Natural killer cell (primary cell): Measurements from ENCODE around the gene TSPO2. TPM values are rescaled to one million over a fixed set of nuclear protein-coding genes. Genes with fewer than 3 reads are reported as not detected.

Source experiments
- ATAC-seq, 3 donors: fragments of 150-1000 bp in 2 of 3; fragments of 200-7000 bp in 1 of 3; cut with Tn5 transposase; 1 replicate in 1 of 3; 2 replicates in 2 of 3; pipeline ENCODE4 v1.10.0; 2021; ENCODE audit warnings: mild to moderate bottlenecking in 2 of 3, moderate library complexity in 2 of 3
- DNase-seq, 2 donors: peaks; one replicate each; pipeline versions ENCODE4 v3.0.0 to v3.0.0-alpha.2; 2013 to 2021; ENCODE audit warnings: mixed read lengths in 1 of 2
- H3K27ac ChIP-seq: one replicate; pipeline ENCODE4 v1.5.1; 2013; ENCODE audit warnings: mild to moderate bottlenecking, low read length
- H3K27me3 ChIP-seq: one replicate; pipeline ENCODE4 v1.6.1; 2013; ENCODE audit warnings: low read length; ENCODE audit not compliant: control insufficient read depth, insufficient read depth
- H3K36me3 ChIP-seq: one replicate; pipeline ENCODE4 v1.6.1; 2013; ENCODE audit warnings: low read length; ENCODE audit not compliant: control insufficient read depth, insufficient read depth
- H3K4me1 ChIP-seq: one replicate; pipeline ENCODE4 v1.6.1; 2013; ENCODE audit warnings: low read length; ENCODE audit not compliant: control insufficient read depth, insufficient read depth
- H3K4me3 ChIP-seq: one replicate; pipeline ENCODE4 v1.5.1; 2013; ENCODE audit warnings: low read length
- H3K9me3 ChIP-seq: one replicate; pipeline ENCODE4 v1.6.1; 2013; ENCODE audit warnings: low read length; ENCODE audit not compliant: control insufficient read depth, insufficient read depth
- H3K27ac Mint-ChIP-seq, 2 donors: one replicate each; pipeline ENCODE4 v1.8.0; 2022; ENCODE audit warnings: mild to moderate bottlenecking in 2 of 2, mixed read lengths in 2 of 2, moderate library complexity in 1 of 2
- H3K27me3 Mint-ChIP-seq, 2 donors: one replicate each; pipeline ENCODE4 v1.8.0; 2022; ENCODE audit warnings: low read depth in 2 of 2, mixed read lengths in 2 of 2
- H3K36me3 Mint-ChIP-seq: one replicate; pipeline ENCODE4 v1.8.0; 2022; ENCODE audit warnings: mixed read lengths
- H3K4me1 Mint-ChIP-seq, 2 donors: one replicate each; pipeline ENCODE4 v1.8.0; 2022; ENCODE audit warnings: mixed read lengths in 2 of 2
- H3K4me3 Mint-ChIP-seq: one replicate; pipeline ENCODE4 v1.8.0; 2022; ENCODE audit warnings: mild to moderate bottlenecking, moderate library complexity, mixed read lengths
- H3K9me3 Mint-ChIP-seq, 2 donors: one replicate each; pipeline ENCODE4 v1.8.0; 2022; ENCODE audit warnings: mixed read lengths in 2 of 2
- CTCF ChIP-seq: fragments of 200-600 bp; IDR thresholded peaks from one replicate; pipeline ENCODE4 v1.8.0; 2022; ENCODE audit warnings: antibody characterized with exemption
- WGBS: methylation state at CpG from one replicate; pipeline ENCODE4 v1.1.7; 2013; ENCODE audit warnings: missing lambda C conversion rate; ENCODE audit not compliant: insufficient coverage; 5-methylcytosine and 5-hydroxymethylcytosine counted together
- intact Hi-C: fragments of 100-400 bp; cut with micrococcal nuclease; formaldehyde crosslinking; loops from one replicate; pipeline ENCODE4 v1.14.2; 2022
- total RNA-seq, 4 donors: library from RNA; stranded (reverse); fragments of 120-200 nt in 1 of 4; gene quantifications; one replicate each; pipeline versions ENCODE4 v1.2.3 to v1.2.4, GENCODE V29; 2013 to 2022

The TSPO2 gene
- total RNA-seq, 3 donors from 2014 or later (not counting 1 experiment from before 2014, with no cell fraction given), result not detected

GRCh38 chr6:41059556-41059955, 17.3 kb downstream of the TSPO2 start:
- H3K27me3 Mint-ChIP-seq, result no peaks in the 10 kb centered on the region
- H3K27ac Mint-ChIP-seq, result no peak overlapping the region
- no peak for ATAC-seq
- no peaks in the 10 kb centered on the region for H3K9me3 ChIP-seq
- DNase-seq, result no peak
- peaks cover 26% of the 10 kb centered on the region for H3K36me3 ChIP-seq
- H3K36me3 Mint-ChIP-seq, result no peaks in the 10 kb centered on the region
- H3K27ac ChIP-seq, result no peak overlapping the region
- H3K9me3 Mint-ChIP-seq, result no peaks in the 10 kb centered on the region
- H3K4me1 ChIP-seq, result peaks cover 8% of the 10 kb centered on the region
- TF ChIP-seq CTCF, result no peak
- no peak overlapping the region for H3K4me3 Mint-ChIP-seq
- intact Hi-C loops, result no loop called here
- peaks cover 12 to 22% of the 10 kb centered on the region in 2 donors for H3K4me1 Mint-ChIP-seq
- 100% methylated on average over 1 of the region's 1 CpG for WGBS
- H3K27me3 ChIP-seq, result no peaks in the 10 kb centered on the region
- H3K4me3 ChIP-seq, result no peak overlapping the region

- peaks cover 8% of the 10 kb centered on the region for H3K4me1 ChIP-seq
- no peak overlapping the region for H3K4me3 Mint-ChIP-seq
- 95% methylated on average over 13 of the region's 13 CpGs for WGBS
- TF ChIP-seq CTCF, result no peak
- no peaks in the 10 kb centered on the region for H3K9me3 Mint-ChIP-seq
- intact Hi-C loops, result no loop called here
- no peak overlapping the region for H3K4me3 ChIP-seq
- H3K9me3 ChIP-seq, result no peaks in the 10 kb centered on the region
- H3K36me3 ChIP-seq, result peaks cover 37% of the 10 kb centered on the region
- no peak overlapping the region for H3K27ac Mint-ChIP-seq
- H3K27me3 Mint-ChIP-seq, result no peaks in the 10 kb centered on the region
- DNase-seq (no peak), ATAC-seq (no peak)
- H3K27ac ChIP-seq, result no peak overlapping the region
- H3K27me3 ChIP-seq, result no peaks in the 10 kb centered on the region
- H3K36me3 Mint-ChIP-seq, result no peaks in the 10 kb centered on the region
- peaks cover 12 to 22% of the 10 kb centered on the region in 2 donors for H3K4me1 Mint-ChIP-seq
Measured at GRCh38 chr6:41061196-41061726, 19.0 kb downstream of the TSPO2 start.

GRCh38 chr6:41062056-41062455, 19.8 kb downstream of the TSPO2 start:
- no peak overlapping the region for H3K27ac ChIP-seq
- no peaks in the 10 kb centered on the region for H3K27me3 ChIP-seq
- H3K4me1 ChIP-seq, result peaks cover 8% of the 10 kb centered on the region
- no peaks in the 10 kb centered on the region for H3K9me3 Mint-ChIP-seq
- no peak for TF ChIP-seq CTCF
- ATAC-seq (no peak), DNase-seq (no peak)
- intact Hi-C loops, result no loop called here
- H3K9me3 ChIP-seq, result no peaks in the 10 kb centered on the region
- peaks cover 18 to 28% of the 10 kb centered on the region in 2 donors for H3K4me1 Mint-ChIP-seq
- 92% methylated on average over 1 of the region's 1 CpG for WGBS
- H3K4me3 ChIP-seq, result no peak overlapping the region
- H3K36me3 Mint-ChIP-seq, result peaks cover 7% of the 10 kb centered on the region
- no peak overlapping the region for H3K27ac Mint-ChIP-seq
- peaks cover 39% of the 10 kb centered on the region for H3K36me3 ChIP-seq
- H3K4me3 Mint-ChIP-seq, result no peak overlapping the region
- no peaks in the 10 kb centered on the region for H3K27me3 Mint-ChIP-seq

- Mint-ChIP-seq H3K4me1 (peaks cover 8 to 14% of the 10 kb centered on the region in 2 donors), H3K9me3 (no peaks in the 10 kb centered on the region), H3K36me3 (peaks cover 8% of the 10 kb centered on the region), H3K27ac (no peak overlapping the region), H3K4me3 (no peak overlapping the region), H3K27me3 (no peaks in the 10 kb centered on the region)
- Histone ChIP-seq H3K4me1 (no peaks in the 10 kb centered on the region), H3K27me3 (no peaks in the 10 kb centered on the region), H3K9me3 (no peaks in the 10 kb centered on the region), H3K4me3 (no peak overlapping the region), H3K36me3 (peaks cover 55% of the 10 kb centered on the region), H3K27ac (no peak overlapping the region)
- intact Hi-C loops, result no loop called here
- TF ChIP-seq CTCF, result no peak
- ATAC-seq (no peak), DNase-seq (no peak)
- WGBS, result 58% methylated on average over 2 of the region's 2 CpGs
Measured at GRCh38 chr6:41063884-41064285, 21.6 kb downstream of the TSPO2 start.
